Transverse colon (tissue), 4 donors: ENCODE results near the gene NOC2L.

Experiments
- CTCF ChIP-seq, 5 experiments: fragments of 200-600 bp in 3 of 5; fragments of 450-650 bp in 2 of 5; sonication (generic) in 3 of 5; IDR thresholded peaks; 1 replicate in 2 of 5; 2 replicates in 3 of 5; pipeline ENCODE4 v1.5.1; 2016 to 2017; ENCODE audit warnings: antibody characterized with exemption in 5 of 5, inconsistent platforms in 3 of 5, mild to moderate bottlenecking in 2 of 5, moderate library complexity in 1 of 5
- EP300 ChIP-seq: sonication (generic); formaldehyde crosslinking; IDR thresholded peaks from one replicate; pipeline ENCODE4 v1.6.1; 2017; ENCODE audit warnings: antibody characterized with exemption, low read depth
- POLR2A ChIP-seq: fragments of 450-650 bp; IDR thresholded peaks from one replicate; pipeline ENCODE4 v1.6.1; 2016; ENCODE audit warnings: antibody characterized with exemption, mild to moderate bottlenecking, moderate library complexity
- POLR2AphosphoS5 ChIP-seq, 3 donors: sonication (generic); formaldehyde crosslinking; IDR thresholded peaks; one replicate each; pipeline ENCODE4 v1.6.1; 2016; ENCODE audit warnings: antibody characterized with exemption in 3 of 3

- TF ChIP-seq CTCF (IDR thresholded peaks at IDR 0.05) (no peak), POLR2AphosphoS5 (IDR thresholded peaks at IDR 0.05) (peak in 1 of 3 donors; percentile 4), POLR2A (no peak), EP300 (no peak)
Observed at GRCh38 chr1:941588-942383, 17.3 kb downstream of the NOC2L start.
